T-helper 2 cell (primary cell): Measurements from ENCODE around the gene AHRR.
"Not testable (repeated sequence)": the region's sequence is repeated elsewhere in the genome, so short reads cannot be mapped to it uniquely, and the experiment has no call there.

Experiments used
- DNase-seq, 5 experiments: peaks; one replicate each; pipeline versions ENCODE4 v3.0.0 to v3.0.0-alpha.2; 2012 to 2022

AHRR gene

GRCh38 chr5:396531-396961 is 75.0 kb downstream of the AHRR start:
- DNase-seq: peak in 1 of 5 experiments; percentile 53

GRCh38 chr5:398141-398474 is 76.6 kb downstream of the AHRR start:
- not testable (repeated sequence) for DNase-seq

- DNase-seq: peak in 1 of 5 experiments; percentile 64
Observed at GRCh38 chr5:398475-399295, 77.2 kb downstream of the AHRR start.

DNA sequence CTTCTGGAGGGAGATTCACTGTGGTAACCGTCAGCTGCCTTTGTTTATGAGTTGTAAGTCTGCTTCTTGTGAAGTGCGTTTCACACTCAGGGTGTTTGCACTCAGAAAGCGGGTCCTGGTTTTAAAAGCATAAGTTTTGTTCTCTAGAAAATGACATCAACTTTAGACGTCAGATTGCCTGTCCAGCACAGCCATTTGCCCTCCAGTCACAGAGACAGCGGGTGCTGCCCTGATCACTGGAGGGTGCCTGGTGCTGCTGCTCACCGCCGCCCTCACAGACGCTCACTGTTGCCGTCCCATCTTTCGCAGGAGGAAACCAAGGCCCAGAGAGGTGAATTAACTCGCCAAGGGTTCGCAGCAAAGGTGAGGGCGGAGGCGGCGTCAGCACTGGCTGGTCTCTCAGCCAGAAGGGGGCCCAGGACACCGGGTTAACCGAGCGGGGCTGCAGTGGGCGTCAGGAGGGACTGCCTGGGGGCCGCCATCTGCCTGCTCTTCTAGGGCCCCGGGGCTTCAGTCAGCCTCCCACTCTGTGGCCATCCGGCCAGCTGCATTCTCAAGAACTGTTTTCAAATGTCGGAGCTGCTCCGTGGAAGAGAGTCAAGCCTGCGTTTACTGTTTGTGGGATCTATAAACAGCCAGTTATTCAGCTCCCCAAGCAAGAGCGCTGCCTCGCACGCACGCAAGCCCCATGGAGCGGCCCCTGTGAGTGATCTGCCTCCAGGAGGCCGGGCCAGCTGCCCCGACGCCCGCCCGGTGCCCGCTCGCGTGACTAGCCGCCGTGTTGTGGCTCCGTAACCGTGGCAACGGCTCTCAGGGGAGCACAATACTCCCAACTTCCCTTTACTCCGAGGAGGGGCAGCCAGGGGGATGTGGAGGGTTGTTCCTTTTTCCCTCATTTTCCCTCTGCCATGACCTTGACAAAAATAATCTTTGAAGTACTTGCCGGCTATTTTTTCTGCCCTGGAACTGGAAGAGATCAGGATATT is 78.1 kb downstream of the AHRR start:
- DNase-seq: peak in 2 of 5 experiments; percentile 19 to 87

DNA sequence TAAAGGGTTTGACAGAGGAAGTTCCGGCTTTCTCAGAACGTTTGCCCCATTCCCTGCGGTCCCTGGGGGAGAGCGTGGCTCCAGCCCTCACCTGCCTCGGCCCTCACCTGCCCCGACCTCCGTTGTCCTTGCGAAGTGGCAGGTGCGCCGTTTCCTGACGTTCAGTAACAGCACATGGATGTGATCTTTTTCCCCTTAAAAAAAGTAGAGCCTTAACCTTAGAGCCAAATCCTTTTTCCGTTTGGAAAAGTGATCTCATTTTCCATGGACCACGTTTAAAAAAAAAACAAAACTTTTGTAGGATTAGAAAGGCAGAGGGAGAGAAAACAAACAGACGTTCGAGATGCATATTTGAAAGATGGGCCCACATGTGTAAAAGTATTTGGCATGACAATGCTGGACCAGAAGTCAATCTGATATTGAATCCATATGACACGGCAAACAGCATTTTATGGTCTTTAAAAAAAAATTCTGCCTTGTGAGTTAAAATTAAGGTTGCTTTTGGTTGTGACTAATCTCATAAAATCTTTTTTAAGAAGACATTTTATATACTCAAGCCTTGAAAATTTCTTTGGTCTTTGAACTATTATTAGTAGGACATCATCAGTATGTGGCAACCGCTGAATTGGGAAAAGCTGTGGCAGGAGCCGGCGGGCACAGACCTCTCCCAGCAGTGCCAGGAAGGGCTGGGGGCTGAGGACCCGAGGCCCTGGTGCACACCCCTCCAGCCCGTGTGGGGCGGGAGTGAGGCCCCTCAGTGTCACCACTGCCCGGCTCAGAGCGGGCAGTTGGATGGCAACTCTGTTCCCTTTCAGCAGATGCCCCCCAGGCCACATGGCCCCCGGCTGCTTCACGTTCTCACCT is 79.0 kb downstream of the AHRR start:
- DNase-seq: no peak

GRCh38 chr5:401146-402034 is 79.9 kb downstream of the AHRR start:
- DNase-seq: no peak

DNA sequence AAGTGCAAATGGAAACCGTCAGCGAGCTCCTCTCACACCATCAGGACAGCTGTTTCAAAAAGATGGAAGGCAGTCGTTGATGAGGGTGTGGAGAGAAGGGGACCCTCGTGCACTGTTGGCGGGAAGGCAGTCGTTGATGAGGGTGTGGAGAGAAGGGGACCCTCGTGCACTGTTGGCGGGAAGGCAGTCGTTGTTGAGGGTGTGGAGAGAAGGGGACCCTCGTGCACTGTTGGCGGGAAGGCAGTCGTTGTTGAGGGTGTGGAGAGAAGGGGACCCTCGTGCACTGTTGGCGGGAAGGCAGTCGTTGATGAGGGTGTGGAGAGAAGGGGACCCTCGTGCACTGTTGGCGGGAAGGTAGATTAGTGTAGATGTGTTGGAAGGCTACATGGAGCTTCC is 80.7 kb downstream of the AHRR start:
- not testable (repeated sequence) for DNase-seq

GRCh38 chr5:402615-403359 is 81.3 kb downstream of the AHRR start:
- DNase-seq: peak in 1 of 5 experiments; percentile 79

- DNase-seq: no peak
Observed at GRCh38 chr5:403995-404394, 82.5 kb downstream of the AHRR start.

DNA sequence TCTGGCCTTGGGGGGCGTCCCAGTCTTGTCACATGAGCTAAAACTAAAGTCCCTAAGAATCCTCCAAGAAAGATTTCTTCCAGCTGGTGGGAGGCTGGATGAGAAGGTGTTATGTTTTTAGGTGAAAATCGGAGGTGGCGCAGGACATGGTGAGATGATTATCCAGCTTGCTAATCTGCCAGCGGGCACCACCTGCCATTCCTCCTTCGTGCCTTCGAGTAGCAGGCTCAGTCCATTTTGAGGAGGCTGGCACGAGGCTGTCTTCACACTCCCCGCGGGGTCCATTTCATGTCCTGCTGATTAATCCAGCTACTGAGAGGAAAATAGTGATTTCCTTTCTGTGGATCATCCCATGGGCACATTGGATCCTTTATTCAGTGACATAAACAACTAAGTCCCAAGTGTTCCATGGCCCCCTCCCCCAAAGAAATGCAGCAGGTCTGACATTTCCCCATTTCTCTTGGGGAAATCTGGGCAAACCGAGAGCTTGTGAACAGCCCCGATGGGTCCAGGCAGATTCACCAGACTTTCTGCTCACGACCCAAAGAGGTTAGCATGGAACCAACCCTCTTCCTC is 83.2 kb downstream of the AHRR start:
- no peak for DNase-seq

DNA sequence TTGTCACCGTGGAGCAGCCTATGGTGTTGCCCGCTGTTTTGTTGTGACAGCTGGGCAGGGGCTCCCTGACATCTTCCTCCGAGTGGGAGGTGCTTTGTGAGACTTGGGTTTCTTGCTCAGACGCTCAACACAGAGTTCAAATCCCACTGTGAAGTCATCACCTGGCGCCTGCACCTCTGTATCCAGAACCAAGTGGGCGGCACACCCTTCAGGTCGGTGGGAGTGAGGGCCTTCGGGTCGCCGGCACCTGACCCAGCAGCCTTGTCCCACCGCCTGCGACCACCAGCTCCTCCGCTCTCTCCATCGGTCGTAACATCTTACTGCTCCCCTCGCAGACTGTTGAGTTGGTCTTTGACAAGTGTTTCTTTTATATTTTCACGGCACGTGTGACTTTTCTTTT is 83.9 kb downstream of the AHRR start:
- DNase-seq: no peak

- no peak for DNase-seq
Observed at GRCh38 chr5:406041-406440, 84.5 kb downstream of the AHRR start.

GRCh38 chr5:407051-407450 is 85.5 kb downstream of the AHRR start:
- DNase-seq: no peak

- no peak for DNase-seq
Observed at GRCh38 chr5:407801-408268, 86.3 kb downstream of the AHRR start.

- DNase-seq: no peak
Observed at GRCh38 chr5:410911-411517, 89.5 kb downstream of the AHRR start.

DNA sequence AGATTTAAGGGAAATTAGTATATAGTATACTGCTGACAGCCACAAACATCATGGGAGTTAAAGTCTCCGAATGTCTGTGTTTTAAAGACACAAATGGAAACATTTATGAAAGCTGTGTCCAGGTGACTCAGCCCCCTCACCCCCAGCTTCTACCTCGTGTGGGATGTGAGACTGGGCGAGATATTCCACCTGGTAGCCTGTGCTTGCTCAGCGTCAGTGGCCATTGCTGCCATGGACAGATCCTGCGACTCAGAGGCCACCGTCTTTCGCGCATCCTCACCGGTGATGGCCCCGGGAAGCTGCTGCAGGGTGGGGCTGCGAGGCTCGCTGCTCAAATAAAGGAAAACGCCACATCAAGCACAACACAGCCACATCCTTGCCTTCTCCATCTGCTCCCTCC is 90.2 kb downstream of the AHRR start:
- no peak for DNase-seq

DNA sequence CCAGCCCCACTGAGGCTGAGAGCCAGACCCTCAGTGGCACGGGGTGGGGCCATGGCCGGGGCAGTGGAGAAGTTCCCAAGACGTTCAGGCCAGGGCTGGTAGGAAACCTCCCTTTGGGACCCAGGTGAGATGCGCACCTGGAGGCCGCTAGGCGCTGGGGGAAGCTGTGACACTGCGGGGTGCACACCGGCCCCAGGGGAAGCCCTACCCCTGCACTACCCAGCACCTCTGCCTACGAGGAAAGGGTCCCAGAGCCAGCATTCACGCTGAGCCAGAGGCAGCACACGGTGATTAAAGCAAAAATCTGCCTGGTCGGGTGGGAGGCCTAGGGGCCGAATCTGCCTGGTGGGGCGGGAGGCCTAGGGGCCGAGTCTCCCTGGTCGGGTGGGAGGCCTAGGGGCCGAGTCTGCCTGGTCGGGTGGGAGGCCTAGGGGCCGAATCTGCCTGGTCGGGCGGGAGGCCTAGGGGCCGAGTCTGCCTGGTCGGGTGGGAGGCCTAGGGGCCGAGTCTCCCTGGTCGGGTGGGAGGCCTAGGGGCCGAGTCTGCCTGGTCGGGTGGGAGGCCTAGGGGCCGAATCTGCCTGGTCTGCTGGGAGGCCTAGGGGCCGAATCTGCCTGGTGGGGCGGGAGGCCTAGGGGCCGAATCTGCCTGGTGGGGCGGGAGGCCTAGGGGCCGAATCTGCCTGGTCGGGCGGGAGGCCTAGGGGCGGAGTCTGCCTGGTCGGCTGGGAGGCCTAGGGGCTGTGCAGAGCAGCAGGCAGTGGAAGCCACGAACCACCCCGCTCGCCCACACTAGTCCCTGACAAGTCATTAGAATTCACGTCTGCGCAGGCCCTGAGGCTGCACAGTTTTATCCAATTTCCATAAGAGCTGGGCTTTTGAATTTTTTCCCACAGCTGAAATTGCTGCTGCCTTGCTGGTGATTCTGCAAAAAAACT is 93.7 kb downstream of the AHRR start:
- peak in 1 of 5 experiments; percentile 64 for DNase-seq

DNA sequence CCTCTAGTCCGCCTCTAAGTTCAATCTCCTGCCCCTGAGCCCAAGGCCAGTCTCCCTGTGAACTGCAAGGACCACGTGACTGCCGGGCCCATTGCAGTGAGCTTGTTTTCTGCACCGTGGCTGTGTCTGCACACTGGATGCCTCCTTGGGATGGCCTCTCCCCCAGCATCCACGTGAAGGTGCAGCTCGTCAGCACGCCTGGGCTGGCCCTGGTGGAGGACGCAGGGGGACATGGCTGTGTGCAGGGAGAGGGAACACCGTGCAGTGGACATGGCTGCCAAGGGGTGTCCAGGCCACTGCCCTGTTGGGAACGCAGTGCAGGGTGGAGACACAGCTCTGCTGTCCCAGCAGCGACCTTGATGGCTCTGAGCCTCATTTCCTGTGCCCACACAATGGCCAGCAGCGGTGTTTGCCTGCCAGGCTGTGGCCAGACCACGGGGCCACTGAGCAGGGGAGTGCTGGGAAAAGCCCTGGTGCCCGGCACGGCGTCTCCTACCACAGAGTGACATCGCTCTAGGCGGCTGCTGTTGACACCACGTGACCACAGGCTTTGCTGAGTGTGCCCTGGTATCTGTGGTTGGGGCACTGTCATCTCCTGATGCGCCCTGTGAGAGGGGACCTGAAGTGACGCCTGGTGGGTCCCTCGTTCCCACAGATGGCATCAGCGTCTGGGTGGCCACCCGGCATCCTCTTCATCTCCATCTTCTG is 94.6 kb downstream of the AHRR start:
- DNase-seq: peak in 1 of 5 experiments; percentile 78
